NOMO-1 (cell line): Measurements from ENCODE around the gene AGPAT4.

Experiments used
- DNase-seq, 2 experiments: peaks; one replicate each; lab custom pipeline; 2025; ENCODE audit not compliant: unreplicated experiment in 2 of 2; lab: John Stamatoyannopoulos, UW

The AGPAT4 gene

GRCh38 chr6:161088676-161089328 is 185.1 kb downstream of the AGPAT4 start:
- DNase-seq: no peak

DNA sequence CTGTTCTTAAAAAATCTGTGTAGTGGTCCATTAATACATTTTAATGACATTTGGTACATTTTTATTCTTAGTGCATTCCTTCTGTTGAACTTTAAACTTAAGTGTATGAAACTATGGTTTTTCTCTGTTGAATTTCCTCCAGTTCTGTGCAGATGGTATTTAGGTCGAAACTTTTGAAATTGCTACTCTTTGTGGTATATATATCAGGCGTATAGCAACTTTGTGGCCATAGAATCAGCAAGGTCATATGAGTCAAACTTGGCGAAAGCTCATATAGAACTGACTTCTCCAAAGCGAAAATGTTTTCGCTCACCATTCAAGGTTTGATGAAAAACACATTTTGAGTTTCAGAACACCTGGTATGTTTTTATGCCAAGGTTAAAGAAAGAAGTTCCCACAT is 188.6 kb downstream of the AGPAT4 start:
- DNase-seq: no peak

DNA sequence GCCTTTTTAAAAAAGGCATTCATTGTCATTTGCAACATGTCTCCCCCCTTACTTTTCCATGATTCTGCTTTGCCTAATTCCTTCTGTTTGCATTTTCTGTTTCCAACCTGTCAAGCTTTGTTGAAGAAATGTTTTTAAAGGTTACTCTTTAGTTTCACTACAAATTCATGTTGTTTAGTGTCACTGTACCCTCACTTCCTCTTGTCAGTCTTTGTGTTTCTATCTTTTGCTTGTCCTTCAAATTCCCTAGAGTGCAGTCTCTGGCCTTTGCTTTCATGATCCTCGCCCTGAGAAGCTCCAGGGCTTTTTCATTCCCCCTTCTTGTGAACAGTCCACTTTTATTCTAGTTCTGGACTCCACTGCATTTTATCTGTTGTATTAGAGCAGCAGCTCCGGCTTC is 191.6 kb downstream of the AGPAT4 start:
- DNase-seq: no peak

GRCh38 chr6:161080263-161080970 is 193.4 kb downstream of the AGPAT4 start:
- DNase-seq: no peak
